Vagina (tissue), 2 donors: Measurements from ENCODE around the gene MYF5.

Experiments
- POLR2A ChIP-seq, 2 donors: fragments of 450-650 bp; IDR thresholded peaks; one replicate each; pipeline ENCODE4 v1.6.1; 2017; ENCODE audit warnings: antibody characterized with exemption in 2 of 2, mild to moderate bottlenecking in 2 of 2, moderate library complexity in 2 of 2
- POLR2AphosphoS5 ChIP-seq, 2 donors: sonication (generic); formaldehyde crosslinking; IDR thresholded peaks; one replicate each; pipeline ENCODE4 v1.9.0; 2017; ENCODE audit warnings: antibody characterized with exemption in 2 of 2, mild to moderate bottlenecking in 2 of 2, low read depth in 1 of 2; ENCODE audit not compliant: insufficient read depth in 1 of 2

DNA sequence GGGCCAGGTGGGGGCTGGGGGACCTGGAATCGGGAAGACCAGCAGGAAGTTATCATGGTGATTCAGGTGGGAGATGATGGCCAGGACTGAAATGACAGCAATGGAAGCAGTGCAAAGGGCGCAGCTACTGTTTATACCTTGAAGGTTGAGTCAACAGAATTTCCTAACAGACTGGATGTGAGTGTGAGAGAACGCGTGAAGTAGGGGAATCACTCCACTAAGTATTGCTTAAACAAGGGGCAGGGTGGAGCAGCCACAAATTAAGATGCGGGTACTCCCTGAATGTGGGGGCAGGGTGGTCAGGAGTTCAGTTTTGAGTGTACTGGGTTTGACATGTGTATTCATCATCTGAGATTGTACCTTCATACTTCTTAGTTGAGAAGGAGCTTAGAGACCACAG lies 45.1 kb downstream of the MYF5 start:
- TF ChIP-seq POLR2AphosphoS5 (IDR thresholded peaks at IDR 0.05; ENCODE audit: insufficient read depth in 1 of 2, low read depth in 1 of 2) (no peak), POLR2A (IDR thresholded peaks at IDR 0.05) (no peak)
